ENCODE measurements around the gene PTCHD1. TPM values are rescaled to one million over a fixed set of nuclear protein-coding genes. Genes with fewer than 3 reads are reported as not detected.

PTCHD1 gene
- total and polyA plus RNA-seq, 2 of the 4 experiments (the other 2 are of a cell fraction) = not detected

DNA sequence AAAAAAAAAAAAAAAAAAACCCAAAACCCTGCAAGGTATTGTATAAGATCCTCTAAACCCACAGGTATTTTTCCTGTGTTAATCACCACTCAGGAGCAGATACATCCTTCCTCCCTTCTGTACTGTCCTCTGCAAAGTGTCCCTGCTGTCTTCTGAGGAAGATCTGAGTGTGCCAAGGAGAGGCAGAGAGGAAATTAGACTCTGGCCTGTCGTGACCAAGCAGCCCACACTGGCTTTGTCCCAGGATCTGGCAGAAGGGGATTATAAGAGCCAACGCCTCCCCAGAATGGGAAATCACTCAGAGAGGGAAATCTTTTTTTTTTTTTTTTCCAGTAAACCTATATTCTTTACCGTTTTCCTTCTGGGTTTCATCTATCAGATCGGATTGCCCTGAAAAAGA lies 39.6 kb downstream of the PTCHD1 start:
- no TSS peak for BruUV-seq (replicated peaks)
- no peak overlapping the region for H2BK15ac ChIP-seq (ENCODE audit: low read depth, low read length)
- no peak overlapping the region for H2AFZ ChIP-seq (replicated peaks; ENCODE audit: low read length, poor library complexity)
- H3K4ac ChIP-seq (ENCODE audit: low read depth, low read length) = no peak overlapping the region
- H2AK5ac ChIP-seq (ENCODE audit: low read depth, low read length) = no peak overlapping the region
- no peaks in the 10 kb centered on the region for H3K9me3 ChIP-seq (ENCODE audit: control insufficient read depth, insufficient read depth, low read length)
- H3K18ac ChIP-seq (ENCODE audit: low read depth, low read length) = no peak overlapping the region
- H4K8ac ChIP-seq (ENCODE audit: low read depth in 2 of 2, low read length in 2 of 2) = no peak overlapping the region
- intact Hi-C loops (cut with micrococcal nuclease) (no loop called here), dilution Hi-C loops (cut with HindIII; ENCODE audit: low sequenced_read_pairs, unreplicated experiment) (no loop called here), in situ Hi-C loops (cut with MboI; ENCODE audit: low sequenced_read_pairs) (no loop called here)
- H4K20me1 ChIP-seq (ENCODE audit: insufficient read depth, low read length) = no peaks in the 10 kb centered on the region
- no peak overlapping the region for H3K4me3 ChIP-seq (ENCODE audit: insufficient read depth, low read depth, low read length)
- H4K91ac ChIP-seq (ENCODE audit: insufficient read depth, low read depth, low read length) = no peak overlapping the region
- POLR2A ChIA-PET (ENCODE audit: unreplicated experiment) = no interaction called here
- no peak overlapping the region for H3K14ac ChIP-seq (replicated peaks; ENCODE audit: low read depth, low read length)
- no peak overlapping the region for H3K9ac ChIP-seq (ENCODE audit: low read depth, low read length)
- no peaks in the 10 kb centered on the region for H3K79me1 ChIP-seq (ENCODE audit: low read depth in 1 of 2, low read length in 2 of 2)
- ATAC-seq (ENCODE audit: low read depth) (no peak), DNase-seq (no peak)
- H3K27me3 ChIP-seq (ENCODE audit: control insufficient read depth, insufficient read depth, low read length) = no peaks in the 10 kb centered on the region
- H2BK120ac ChIP-seq (ENCODE audit: low read depth, low read length) = no peak overlapping the region
- no peak overlapping the region for H3K23ac ChIP-seq (ENCODE audit: low read depth, low read length)
- no peak overlapping the region for H2BK5ac ChIP-seq (ENCODE audit: low read depth, low read length, poor library complexity, severe bottlenecking)
- no peak overlapping the region for H3K56ac ChIP-seq (ENCODE audit: extremely low read depth, insufficient read depth, low read length)
- no peak overlapping the region for H3K4me2 ChIP-seq (ENCODE audit: low read depth, low read length)
- no peak overlapping the region for H4K5ac ChIP-seq (ENCODE audit: low read depth, low read length)
- H3K36me3 ChIP-seq (ENCODE audit: control insufficient read depth, insufficient read depth, low read length) = no peaks in the 10 kb centered on the region
- CTCF ChIA-PET = no interaction called here
- H2BK20ac ChIP-seq (ENCODE audit: low read depth, low read length) = no peak overlapping the region
- H2AK9ac ChIP-seq (replicated peaks; ENCODE audit: low read depth, low read length, poor library complexity) = no peak overlapping the region
- no peak overlapping the region for H3K27ac ChIP-seq (ENCODE audit: insufficient read depth, low read length)
- no CpG with 5 or more reads among the region's 4 CpGs for WGBS, 2 experiments (ENCODE audit: extremely low coverage in 2 of 2, insufficient read length in 1 of 2)
- H3K4me1 ChIP-seq (ENCODE audit: control insufficient read depth, insufficient read depth, low read length) = no peaks in the 10 kb centered on the region
- no peaks in the 10 kb centered on the region for H3K9me1 ChIP-seq (ENCODE audit: insufficient read depth, low read length)
- TF ChIP-seq MAZ (IDR thresholded peaks at IDR 0.05; ENCODE audit: borderline replicate concordance, low read depth, low read length) (no peak), BHLHE40 (IDR thresholded peaks at IDR 0.05; ENCODE audit: low read depth, low read length) (no peak), RFX5 (IDR thresholded peaks at IDR 0.05; ENCODE audit: low read depth, low read length) (no peak), NFE2L2 (IDR thresholded peaks at IDR 0.05; ENCODE audit: low read depth, low read length) (no peak), MXI1 (IDR thresholded peaks at IDR 0.05; ENCODE audit: borderline replicate concordance, low read depth, low read length) (no peak), RAD21 (IDR thresholded peaks at IDR 0.05; ENCODE audit: low read length) (no peak), MAFK (IDR thresholded peaks at IDR 0.05; ENCODE audit: low read depth, low read length) (no peak), FOS (IDR thresholded peaks at IDR 0.05; ENCODE audit: low read depth, low read length) (no peak), SMC3 (IDR thresholded peaks at IDR 0.05; ENCODE audit: low read depth, low read length) (no peak), CEBPB (IDR thresholded peaks at IDR 0.05; ENCODE audit: low read depth, low read length) (no peak), CHD1 (IDR thresholded peaks at IDR 0.05; ENCODE audit: low read depth, low read length) (no peak), RCOR1 (IDR thresholded peaks at IDR 0.05; ENCODE audit: insufficient replicate concordance, low read length) (no peak), POLR2A (IDR thresholded peaks at IDR 0.05; ENCODE audit: low read depth, low read length) (no peak)
- TF ChIP-seq, protein P1, sequence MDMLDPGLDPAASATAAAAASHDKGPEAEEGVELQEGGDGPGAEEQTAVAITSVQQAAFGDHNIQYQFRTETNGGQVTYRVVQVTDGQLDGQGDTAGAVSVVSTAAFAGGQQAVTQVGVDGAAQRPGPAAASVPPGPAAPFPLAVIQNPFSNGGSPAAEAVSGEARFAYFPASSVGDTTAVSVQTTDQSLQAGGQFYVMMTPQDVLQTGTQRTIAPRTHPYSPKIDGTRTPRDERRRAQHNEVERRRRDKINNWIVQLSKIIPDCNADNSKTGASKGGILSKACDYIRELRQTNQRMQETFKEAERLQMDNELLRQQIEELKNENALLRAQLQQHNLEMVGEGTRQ (IDR thresholded peaks at IDR 0.05; ENCODE audit: low read depth, low read length) = no peak
- TF ChIP-seq, protein P2, sequence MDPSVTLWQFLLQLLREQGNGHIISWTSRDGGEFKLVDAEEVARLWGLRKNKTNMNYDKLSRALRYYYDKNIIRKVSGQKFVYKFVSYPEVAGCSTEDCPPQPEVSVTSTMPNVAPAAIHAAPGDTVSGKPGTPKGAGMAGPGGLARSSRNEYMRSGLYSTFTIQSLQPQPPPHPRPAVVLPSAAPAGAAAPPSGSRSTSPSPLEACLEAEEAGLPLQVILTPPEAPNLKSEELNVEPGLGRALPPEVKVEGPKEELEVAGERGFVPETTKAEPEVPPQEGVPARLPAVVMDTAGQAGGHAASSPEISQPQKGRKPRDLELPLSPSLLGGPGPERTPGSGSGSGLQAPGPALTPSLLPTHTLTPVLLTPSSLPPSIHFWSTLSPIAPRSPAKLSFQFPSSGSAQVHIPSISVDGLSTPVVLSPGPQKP (IDR thresholded peaks at IDR 0.05; ENCODE audit: borderline replicate concordance, low read depth, low read length) = no peak
- TF ChIP-seq, protein P3, sequence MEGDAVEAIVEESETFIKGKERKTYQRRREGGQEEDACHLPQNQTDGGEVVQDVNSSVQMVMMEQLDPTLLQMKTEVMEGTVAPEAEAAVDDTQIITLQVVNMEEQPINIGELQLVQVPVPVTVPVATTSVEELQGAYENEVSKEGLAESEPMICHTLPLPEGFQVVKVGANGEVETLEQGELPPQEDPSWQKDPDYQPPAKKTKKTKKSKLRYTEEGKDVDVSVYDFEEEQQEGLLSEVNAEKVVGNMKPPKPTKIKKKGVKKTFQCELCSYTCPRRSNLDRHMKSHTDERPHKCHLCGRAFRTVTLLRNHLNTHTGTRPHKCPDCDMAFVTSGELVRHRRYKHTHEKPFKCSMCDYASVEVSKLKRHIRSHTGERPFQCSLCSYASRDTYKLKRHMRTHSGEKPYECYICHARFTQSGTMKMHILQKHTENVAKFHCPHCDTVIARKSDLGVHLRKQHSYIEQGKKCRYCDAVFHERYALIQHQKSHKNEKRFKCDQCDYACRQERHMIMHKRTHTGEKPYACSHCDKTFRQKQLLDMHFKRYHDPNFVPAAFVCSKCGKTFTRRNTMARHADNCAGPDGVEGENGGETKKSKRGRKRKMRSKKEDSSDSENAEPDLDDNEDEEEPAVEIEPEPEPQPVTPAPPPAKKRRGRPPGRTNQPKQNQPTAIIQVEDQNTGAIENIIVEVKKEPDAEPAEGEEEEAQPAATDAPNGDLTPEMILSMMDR (conservative IDR thresholded peaks at IDR 0.05; ENCODE audit: low read depth, low read length) = no peak
